ENCODE measurements around the gene ABRACL.

ABRACL gene

DNA sequence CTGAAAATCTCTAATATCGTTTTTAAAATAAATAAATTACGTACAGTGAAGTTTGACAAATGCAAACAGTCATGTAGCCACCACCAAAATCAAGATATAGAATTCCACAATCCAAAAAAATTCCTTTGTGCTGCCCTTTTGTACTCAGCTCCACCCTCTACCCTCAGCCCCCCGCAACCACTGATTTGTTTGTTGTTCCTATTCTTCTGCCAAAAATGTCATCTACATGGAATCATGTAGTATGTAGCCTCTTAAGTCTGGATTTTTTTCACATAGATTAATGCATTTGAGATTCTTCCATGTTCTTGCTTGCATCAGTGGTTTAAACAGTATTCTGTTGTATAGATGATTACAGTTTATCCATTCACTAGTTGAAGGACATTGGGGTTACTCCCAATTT lies 32.0 kb upstream of the ABRACL start:
- H3K4me3 Mint-ChIP-seq, result no peak overlapping the region
- intact Hi-C loops (cut with micrococcal nuclease), result no loop called here
- H3K27me3 Mint-ChIP-seq, result no peaks in the 10 kb centered on the region
- peaks cover 33% of the 10 kb centered on the region for H3K9me3 Mint-ChIP-seq
- H3K27ac Mint-ChIP-seq, result no peak overlapping the region
- peaks cover 10% of the 10 kb centered on the region for H3K36me3 Mint-ChIP-seq (ENCODE audit: low read depth)
- peaks cover 19% of the 10 kb centered on the region for H3K4me1 Mint-ChIP-seq (ENCODE audit: low read depth)

DNA sequence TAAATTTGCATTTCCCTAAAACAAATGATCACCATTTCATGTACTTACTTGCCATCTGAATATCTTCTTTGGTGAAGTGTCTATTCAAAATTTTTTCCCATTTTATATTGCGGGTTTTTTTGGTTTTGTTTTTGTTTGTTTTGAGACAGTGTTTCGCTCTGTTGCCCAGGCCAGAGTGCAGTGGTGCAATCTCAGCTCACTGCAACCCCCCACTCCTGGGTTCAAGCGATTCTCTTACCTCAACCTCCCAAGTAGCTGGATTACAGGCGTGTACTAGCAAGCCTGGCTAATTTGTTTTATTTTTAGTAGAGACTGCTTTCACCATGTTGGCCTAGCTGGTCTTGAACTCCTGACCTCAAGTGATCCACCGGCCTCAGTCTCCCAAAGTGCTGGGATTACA lies 31.4 kb upstream of the ABRACL start:
- no peak overlapping the region for H3K4me3 Mint-ChIP-seq
- H3K4me1 Mint-ChIP-seq (ENCODE audit: low read depth), result peaks cover 19% of the 10 kb centered on the region
- no peaks in the 10 kb centered on the region for H3K27me3 Mint-ChIP-seq
- peaks cover 32% of the 10 kb centered on the region for H3K9me3 Mint-ChIP-seq
- peaks cover 10% of the 10 kb centered on the region for H3K36me3 Mint-ChIP-seq (ENCODE audit: low read depth)
- no peak overlapping the region for H3K27ac Mint-ChIP-seq
- intact Hi-C loops (cut with micrococcal nuclease), result no loop called here

DNA sequence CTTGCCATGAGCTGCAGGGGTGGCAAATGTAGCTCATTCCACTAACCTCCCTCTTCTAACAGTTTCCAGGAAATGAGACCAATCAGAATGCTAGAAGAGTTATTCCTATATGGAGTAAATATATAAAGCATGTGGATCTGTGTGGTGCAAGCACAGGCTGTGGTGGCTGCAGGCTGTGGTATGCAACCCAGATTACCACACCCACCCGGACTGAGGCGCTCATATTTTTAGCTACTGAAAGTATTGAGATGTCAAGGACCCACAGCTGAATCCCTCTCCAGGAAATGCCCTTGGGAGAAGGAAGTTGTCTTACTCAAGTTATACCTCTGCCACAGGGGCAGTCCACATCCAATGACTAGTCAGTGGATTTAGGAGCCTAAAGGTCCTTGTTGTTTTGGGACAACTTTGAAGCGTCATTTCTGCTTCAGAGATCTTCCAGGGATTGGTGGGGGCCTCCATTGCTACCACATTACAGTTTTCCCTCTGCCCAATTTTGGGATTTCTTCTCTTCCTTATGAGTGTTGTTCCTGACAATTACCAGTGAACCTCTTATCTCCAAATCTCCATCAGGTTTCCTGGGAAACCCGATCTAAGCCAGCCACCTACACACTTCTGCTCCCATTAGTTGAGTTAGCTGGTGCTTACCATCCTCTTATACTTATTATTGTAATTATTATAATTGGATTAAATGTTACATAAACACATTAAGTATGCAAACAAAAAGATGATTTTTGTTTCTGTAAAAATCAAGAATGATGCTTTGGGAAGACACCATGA lies 28.4 kb upstream of the ABRACL start:
- H3K27ac Mint-ChIP-seq, result no peak overlapping the region
- no peaks in the 10 kb centered on the region for H3K36me3 Mint-ChIP-seq (ENCODE audit: low read depth)
- no peak overlapping the region for H3K4me3 Mint-ChIP-seq
- H3K9me3 Mint-ChIP-seq, result peaks cover 2% of the 10 kb centered on the region
- peaks cover 14% of the 10 kb centered on the region for H3K4me1 Mint-ChIP-seq (ENCODE audit: low read depth)
- H3K27me3 Mint-ChIP-seq, result no peaks in the 10 kb centered on the region
- intact Hi-C loops (cut with micrococcal nuclease), result no loop called here

DNA sequence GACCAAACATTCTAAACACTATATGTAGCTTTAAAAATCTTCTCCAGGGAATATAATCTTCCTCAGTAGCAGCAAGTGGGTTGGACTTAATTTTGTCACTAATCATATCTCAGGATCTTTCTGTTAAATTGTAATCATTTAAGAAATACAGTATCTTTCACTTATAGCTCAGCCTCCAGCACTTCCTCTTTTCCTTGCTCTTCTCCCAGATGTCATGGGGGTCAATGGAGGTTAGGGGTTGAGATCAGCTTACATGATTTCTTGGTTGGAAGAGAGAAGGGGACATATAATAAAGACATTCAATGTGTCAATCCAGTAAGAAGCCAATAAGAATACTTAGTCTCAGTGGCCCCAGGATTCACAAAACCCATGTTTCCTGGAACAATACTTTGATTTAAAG lies 24.8 kb upstream of the ABRACL start:
- intact Hi-C loops (cut with micrococcal nuclease), result no loop called here
- Mint-ChIP-seq H3K9me3 (peaks cover 15% of the 10 kb centered on the region), H3K36me3 (ENCODE audit: low read depth) (peaks cover 9% of the 10 kb centered on the region), H3K4me1 (ENCODE audit: low read depth) (peaks cover 26% of the 10 kb centered on the region), H3K27ac (no peak overlapping the region), H3K4me3 (no peak overlapping the region), H3K27me3 (no peaks in the 10 kb centered on the region)

DNA sequence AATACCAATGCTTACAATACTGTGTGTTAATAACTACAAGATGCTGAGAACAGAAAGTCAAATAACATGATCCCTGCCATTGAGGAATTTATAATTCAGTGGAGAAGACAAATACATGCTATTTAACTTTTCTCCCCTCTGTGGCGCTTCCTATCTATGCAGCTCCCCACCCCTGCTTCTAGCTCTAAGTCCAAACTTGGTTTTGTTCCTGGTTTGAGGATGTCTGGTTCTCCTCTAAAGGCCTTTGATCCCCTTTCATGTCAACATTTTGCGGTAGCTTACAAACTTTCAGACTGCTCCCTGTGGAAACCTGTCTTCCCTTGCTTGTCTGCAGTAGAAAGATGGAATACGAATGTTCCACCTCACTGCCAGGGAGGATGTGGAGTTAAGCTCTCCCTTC lies 22.1 kb upstream of the ABRACL start:
- H3K27ac Mint-ChIP-seq, result no peak overlapping the region
- intact Hi-C loops (cut with micrococcal nuclease), result no loop called here
- H3K27me3 Mint-ChIP-seq, result no peaks in the 10 kb centered on the region
- H3K4me1 Mint-ChIP-seq (ENCODE audit: low read depth), result peaks cover 20% of the 10 kb centered on the region
- no peak overlapping the region for H3K4me3 Mint-ChIP-seq
- peaks cover 15% of the 10 kb centered on the region for H3K9me3 Mint-ChIP-seq
- H3K36me3 Mint-ChIP-seq (ENCODE audit: low read depth), result peaks cover 9% of the 10 kb centered on the region

DNA sequence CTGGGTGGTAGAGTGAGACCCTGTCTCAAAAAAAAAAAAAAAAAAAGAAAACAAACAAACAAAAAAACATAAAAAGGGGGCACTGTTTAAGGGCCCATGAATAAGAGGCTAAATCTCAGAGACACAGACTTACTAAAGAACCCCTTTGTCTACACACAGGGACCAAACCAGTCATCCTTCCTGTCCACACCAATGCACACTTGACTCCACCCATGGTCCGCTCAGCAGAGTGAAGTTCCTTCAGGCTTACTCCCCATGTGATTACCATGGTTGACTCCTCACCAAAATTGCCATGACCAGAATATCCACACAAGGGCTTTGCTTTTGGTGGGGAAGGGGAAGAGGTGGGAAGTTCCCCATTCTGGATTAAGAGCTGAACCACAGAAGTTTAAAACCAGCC lies 21.1 kb upstream of the ABRACL start:
- H3K36me3 Mint-ChIP-seq (ENCODE audit: low read depth), result peaks cover 9% of the 10 kb centered on the region
- intact Hi-C loops (cut with micrococcal nuclease), result no loop called here
- H3K27ac Mint-ChIP-seq, result no peak overlapping the region

DNA sequence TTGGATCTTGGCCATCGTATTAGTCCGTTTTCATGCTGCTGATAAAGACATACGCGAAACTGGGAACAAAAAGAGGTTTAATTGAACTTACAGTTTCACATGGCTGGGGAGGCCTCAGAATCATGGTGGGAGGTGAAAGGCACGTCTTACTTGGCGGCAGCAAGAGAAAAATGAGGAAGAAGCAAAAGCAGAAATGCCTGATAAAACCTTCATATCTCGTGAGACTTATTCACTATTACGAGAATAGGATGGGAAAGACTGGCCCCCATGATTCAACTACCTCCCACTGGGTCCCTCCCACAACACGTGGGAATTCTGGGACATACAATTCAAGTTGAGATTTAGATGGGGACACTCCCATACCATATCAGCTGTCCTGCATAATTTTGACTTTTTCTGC lies 20.4 kb upstream of the ABRACL start:
- Mint-ChIP-seq H3K36me3 (ENCODE audit: low read depth) (peaks cover 9% of the 10 kb centered on the region), H3K4me1 (ENCODE audit: low read depth) (peaks cover 20% of the 10 kb centered on the region), H3K27me3 (peaks cover under 1% of the 10 kb centered on the region), H3K27ac (no peak overlapping the region), H3K4me3 (no peak overlapping the region), H3K9me3 (peaks cover 15% of the 10 kb centered on the region)
- intact Hi-C loops (cut with micrococcal nuclease), result no loop called here

More for the DNA sequence above, 21.1 kb upstream of the ABRACL start:
- Mint-ChIP-seq H3K4me3 (no peak overlapping the region), H3K9me3 (peaks cover 15% of the 10 kb centered on the region), H3K27me3 (no peaks in the 10 kb centered on the region), H3K4me1 (ENCODE audit: low read depth) (peaks cover 20% of the 10 kb centered on the region)

DNA sequence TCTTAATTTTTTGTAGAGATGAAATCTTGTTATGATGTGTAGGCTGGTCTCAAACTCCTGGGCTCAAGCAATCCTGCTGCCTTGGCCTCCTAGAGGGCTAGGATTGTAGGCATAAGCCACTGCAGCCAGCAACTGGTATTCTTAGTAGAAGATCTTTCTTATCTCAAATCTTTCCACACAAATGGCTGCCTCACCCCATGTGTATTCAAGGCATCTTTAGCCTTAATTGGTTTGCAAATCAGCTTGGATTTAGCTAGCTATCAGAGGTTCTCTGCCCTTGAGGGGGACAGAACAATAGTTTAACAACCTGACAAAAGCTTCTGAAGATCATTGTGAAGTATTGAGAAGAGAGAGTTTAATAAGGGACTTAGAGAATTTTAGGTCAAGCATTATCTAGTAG lies 17.9 kb upstream of the ABRACL start:
- H3K4me3 Mint-ChIP-seq, result no peak overlapping the region
- peaks cover 9% of the 10 kb centered on the region for H3K36me3 Mint-ChIP-seq (ENCODE audit: low read depth)
- peaks cover 5% of the 10 kb centered on the region for H3K27me3 Mint-ChIP-seq
- H3K9me3 Mint-ChIP-seq, result peaks cover 15% of the 10 kb centered on the region
- peaks cover 9% of the 10 kb centered on the region for H3K4me1 Mint-ChIP-seq (ENCODE audit: low read depth)
- H3K27ac Mint-ChIP-seq, result no peak overlapping the region
- intact Hi-C loops (cut with micrococcal nuclease), result no loop called here

DNA sequence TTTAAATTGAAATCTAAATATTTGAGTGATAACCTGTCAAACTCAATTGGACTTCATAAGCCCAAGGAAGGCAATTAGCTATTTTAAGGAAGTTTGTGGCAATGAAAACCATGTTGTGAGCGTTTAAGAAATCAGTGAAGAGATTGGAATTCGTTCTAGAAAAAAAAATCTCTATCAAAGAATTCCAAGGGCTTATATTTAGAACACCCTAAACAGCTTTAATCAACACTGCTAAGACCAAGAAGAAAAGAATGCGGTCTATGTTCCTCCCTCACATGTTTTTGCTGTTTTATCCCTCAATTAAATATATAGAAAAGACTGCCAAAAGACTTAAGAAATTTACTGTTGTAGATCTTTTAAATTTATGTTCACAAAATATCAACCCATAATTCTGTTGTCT lies 16.6 kb upstream of the ABRACL start:
- H3K27me3 Mint-ChIP-seq, result peaks cover 5% of the 10 kb centered on the region
- H3K4me1 Mint-ChIP-seq (ENCODE audit: low read depth), result peaks cover 18% of the 10 kb centered on the region
- peaks cover 15% of the 10 kb centered on the region for H3K9me3 Mint-ChIP-seq
- no peak overlapping the region for H3K27ac Mint-ChIP-seq
- intact Hi-C loops (cut with micrococcal nuclease), result no loop called here
- H3K36me3 Mint-ChIP-seq (ENCODE audit: low read depth), result peaks cover 9% of the 10 kb centered on the region
- no peak overlapping the region for H3K4me3 Mint-ChIP-seq

DNA sequence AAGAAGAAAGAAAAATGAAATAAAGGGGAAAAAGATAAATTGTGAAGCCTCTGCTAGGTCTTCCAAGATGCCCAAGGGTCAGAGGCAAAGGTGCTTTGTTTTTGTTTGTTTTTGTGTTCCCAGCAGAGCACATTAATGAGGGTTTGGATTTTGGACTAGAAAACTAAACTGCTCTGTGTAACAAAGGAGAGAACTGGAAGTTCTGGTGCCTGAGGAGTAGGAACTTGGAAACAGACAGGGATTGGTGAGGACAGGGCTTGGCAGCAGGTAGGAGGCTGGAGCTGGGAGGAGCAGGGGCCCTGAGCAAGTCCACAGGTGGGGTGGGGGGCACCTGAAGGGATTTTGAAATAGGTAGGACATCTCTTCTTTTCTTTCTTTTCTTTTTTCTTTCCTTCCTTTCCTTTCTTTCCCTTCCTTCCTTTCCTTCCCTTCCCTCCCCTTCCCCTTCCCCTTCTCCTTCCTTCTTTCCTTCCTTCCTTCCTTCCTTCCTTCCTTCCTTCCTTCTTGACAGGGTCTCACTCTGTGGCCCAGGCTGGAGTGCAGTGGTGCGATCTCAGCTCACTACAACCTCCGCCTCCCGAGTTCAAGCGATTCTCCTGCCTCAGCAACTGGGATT lies 15.3 kb upstream of the ABRACL start:
- intact Hi-C loops (cut with micrococcal nuclease), result no loop called here
- Mint-ChIP-seq H3K4me3 (no peak overlapping the region), H3K4me1 (ENCODE audit: low read depth) (peaks cover 17% of the 10 kb centered on the region), H3K36me3 (ENCODE audit: low read depth) (peaks cover 2% of the 10 kb centered on the region), H3K27ac (peak overlapping the region; percentile 1), H3K9me3 (peaks cover 5% of the 10 kb centered on the region), H3K27me3 (peaks cover 5% of the 10 kb centered on the region)

DNA sequence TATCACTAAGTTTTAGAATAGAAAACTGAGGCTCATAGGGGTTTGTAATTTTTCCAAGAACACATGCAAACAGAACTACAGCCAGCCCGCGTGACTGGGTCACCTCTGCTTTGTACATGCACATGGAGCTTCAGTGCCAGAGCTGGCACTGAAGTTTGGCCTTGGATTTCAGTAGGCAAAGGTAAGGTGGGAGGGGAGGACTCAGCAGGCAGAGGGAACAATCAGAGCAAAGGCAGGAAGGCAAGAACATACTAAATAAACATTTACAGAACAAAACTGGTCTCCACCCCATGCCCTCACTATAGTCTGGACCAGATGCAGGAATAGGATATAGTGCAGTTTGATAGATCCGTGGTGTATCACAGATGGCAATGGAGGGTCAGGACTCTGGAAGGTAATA lies 13.6 kb upstream of the ABRACL start:
- Mint-ChIP-seq H3K27ac (no peak overlapping the region), H3K9me3 (no peaks in the 10 kb centered on the region), H3K36me3 (ENCODE audit: low read depth) (no peaks in the 10 kb centered on the region), H3K4me3 (no peak overlapping the region), H3K27me3 (peaks cover 5% of the 10 kb centered on the region), H3K4me1 (ENCODE audit: low read depth) (peaks cover 17% of the 10 kb centered on the region)
- intact Hi-C loops (cut with micrococcal nuclease), result no loop called here

DNA sequence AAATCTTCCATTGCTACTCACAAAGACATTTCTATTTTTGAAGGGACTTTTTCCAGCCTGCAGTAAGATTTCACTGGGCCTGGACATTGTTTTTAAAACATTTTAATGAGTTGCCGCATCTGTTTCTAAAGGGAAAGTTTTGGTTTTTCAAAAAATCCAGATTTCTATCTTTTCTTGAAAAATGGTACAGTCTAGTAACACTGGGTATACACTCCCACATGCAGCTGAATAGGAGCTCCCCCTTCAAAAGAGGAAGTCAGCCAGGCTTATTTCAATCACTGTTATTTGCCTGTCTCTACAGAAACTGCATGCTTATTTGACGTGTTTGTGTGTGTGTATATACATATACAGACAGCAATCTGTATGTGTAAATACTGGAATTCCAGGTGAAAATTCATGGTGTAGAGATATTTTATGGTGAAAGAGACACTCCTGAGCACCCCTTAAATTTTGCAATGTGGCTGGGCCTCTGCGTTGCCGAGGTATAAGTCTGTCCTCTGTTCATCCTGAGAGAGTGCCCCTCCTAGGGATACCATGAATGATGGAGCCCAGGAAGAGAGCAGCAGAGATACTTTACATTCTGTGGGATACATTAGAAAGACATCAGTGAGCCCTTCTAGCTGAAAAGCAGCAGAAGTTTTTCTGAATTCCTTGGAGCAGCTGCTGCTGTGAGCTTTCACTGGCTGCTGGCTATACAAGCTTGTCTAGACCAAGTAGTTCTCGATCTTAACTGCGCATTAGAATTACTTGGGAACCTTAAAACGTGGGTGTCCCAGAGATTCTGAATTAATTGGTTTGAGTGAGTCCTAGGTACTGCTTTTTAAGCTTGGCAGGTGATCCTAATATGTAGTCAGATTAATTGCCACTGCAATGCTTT lies 12.0 kb upstream of the ABRACL start:
- H3K9me3 Mint-ChIP-seq, result no peaks in the 10 kb centered on the region
- H3K27ac Mint-ChIP-seq, result peak overlapping the region; percentile 56
- peaks cover 17% of the 10 kb centered on the region for H3K4me1 Mint-ChIP-seq (ENCODE audit: low read depth)
- peaks cover 5% of the 10 kb centered on the region for H3K27me3 Mint-ChIP-seq
- H3K4me3 Mint-ChIP-seq, result no peak overlapping the region
- H3K36me3 Mint-ChIP-seq (ENCODE audit: low read depth), result no peaks in the 10 kb centered on the region
- intact Hi-C loops (cut with micrococcal nuclease), result no loop called here

DNA sequence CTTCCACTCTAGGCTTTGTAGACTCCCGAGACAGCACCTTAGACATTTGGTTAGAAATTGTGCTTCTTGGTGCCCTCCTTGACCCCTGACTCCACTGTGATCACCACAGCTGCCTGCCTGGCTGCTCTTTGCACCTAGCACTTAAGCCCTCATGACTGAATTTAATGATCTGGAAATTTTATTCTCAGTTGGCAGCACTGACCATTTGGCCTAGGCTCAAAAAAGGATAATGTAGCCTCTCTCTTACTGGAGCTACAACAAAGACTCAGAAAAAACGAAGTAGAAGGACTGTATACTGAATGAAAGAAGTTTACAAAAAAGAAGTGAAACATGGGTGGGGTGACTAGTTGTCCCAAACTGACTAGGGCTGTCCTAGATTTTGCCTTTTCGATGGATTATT lies 11.3 kb upstream of the ABRACL start:
- no peaks in the 10 kb centered on the region for H3K36me3 Mint-ChIP-seq (ENCODE audit: low read depth)
- H3K9me3 Mint-ChIP-seq, result no peaks in the 10 kb centered on the region
- peak overlapping the region; percentile 56 for H3K27ac Mint-ChIP-seq
- peaks cover 17% of the 10 kb centered on the region for H3K4me1 Mint-ChIP-seq (ENCODE audit: low read depth)
- H3K27me3 Mint-ChIP-seq, result peaks cover 5% of the 10 kb centered on the region
- intact Hi-C loops (cut with micrococcal nuclease), result no loop called here
- no peak overlapping the region for H3K4me3 Mint-ChIP-seq

DNA sequence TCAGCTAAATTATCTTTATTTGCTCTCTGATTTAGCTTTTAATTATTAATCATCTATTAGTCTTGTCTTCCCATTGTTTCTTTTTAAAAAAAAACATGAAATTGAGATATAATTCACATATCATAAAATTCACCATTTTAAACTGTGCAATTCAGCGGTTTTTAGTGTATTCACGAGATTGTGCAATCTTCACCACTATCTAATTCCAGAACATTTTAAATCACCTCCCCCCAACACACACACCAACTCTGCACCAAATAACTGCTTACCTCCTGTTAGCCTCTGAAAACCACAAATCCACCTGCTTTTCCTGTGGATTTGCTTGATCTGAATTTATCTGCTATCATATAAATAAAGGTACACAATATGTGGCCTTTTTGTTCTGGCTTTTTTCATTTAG lies 8.8 kb upstream of the ABRACL start:
- no peaks in the 10 kb centered on the region for H3K36me3 Mint-ChIP-seq (ENCODE audit: low read depth)
- peaks cover 17% of the 10 kb centered on the region for H3K4me1 Mint-ChIP-seq (ENCODE audit: low read depth)
- H3K27ac Mint-ChIP-seq, result no peak overlapping the region
- H3K9me3 Mint-ChIP-seq, result no peaks in the 10 kb centered on the region
- H3K4me3 Mint-ChIP-seq, result no peak overlapping the region
- intact Hi-C loops (cut with micrococcal nuclease), result no loop called here
- no peaks in the 10 kb centered on the region for H3K27me3 Mint-ChIP-seq

Data from dendritic cell treated with granulocyte-macrophage colony-stimulating factor and Interleukin-4, amounts not matched to agents 40 ng/mL and 50 ng/mL, for 4 days (primary cell).